GM13976 (cell line): ENCODE data around the gene THY1.

ENCODE experiments used
- DNase-seq: peaks from one replicate; pipeline ENCODE4 v3.0.0; 2012; ENCODE audit warnings: low spot score
- in situ Hi-C: fragments of 300-500 bp; cut with MboI; formaldehyde crosslinking; loops from one replicate; pipeline ENCODE4 v1.12.0; 2022; ENCODE audit warnings: low sequenced_read_pairs, mixed read lengths, inconsistent platforms; ENCODE audit not compliant: unreplicated experiment
- TF ChIP-seq, protein P1 (sequence below): IDR thresholded peaks from 2 replicates; pipeline ENCODE4 v1.5.1; 2012; ENCODE audit warnings: borderline replicate concordance, mild to moderate bottlenecking; ENCODE audit not compliant: insufficient read depth; ENCODE audit errors: extremely low read depth, missing control alignments, control extremely low read depth

Gene THY1

DNA sequence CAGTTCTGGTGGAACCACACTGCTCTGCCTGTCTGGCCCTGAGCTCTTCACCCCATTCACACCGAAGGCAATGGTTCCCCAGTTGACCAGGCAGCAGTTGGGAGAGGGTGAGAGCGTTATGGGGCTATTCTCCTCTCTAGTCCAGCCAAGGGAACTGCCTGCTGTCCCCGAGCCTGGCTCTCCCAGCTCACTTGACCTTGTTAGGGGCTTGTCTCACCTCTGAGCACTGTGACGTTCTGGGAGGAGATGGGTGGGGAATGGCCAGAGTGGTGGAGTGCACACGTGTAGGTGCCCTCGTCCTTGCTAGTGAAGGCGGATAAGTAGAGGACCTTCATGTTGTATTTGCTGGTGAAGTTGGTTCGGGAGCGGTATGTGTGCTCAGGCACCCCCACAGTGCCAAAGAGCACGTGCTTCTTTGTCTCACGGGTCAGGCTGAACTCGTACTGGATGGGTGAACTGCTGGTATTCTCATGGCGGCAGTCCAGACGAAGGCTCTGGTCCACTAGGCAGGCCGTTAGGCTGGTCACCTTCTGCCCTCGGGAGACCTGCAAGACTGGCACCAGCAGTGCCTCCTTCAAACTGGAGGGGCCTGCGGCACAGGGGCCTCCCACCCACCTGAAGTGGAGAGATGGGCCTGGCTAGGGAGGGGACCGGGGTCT is 3.0 kb downstream of the THY1 start:
- peak; percentile 13 for DNase-seq
- TF ChIP-seq, protein P1, sequence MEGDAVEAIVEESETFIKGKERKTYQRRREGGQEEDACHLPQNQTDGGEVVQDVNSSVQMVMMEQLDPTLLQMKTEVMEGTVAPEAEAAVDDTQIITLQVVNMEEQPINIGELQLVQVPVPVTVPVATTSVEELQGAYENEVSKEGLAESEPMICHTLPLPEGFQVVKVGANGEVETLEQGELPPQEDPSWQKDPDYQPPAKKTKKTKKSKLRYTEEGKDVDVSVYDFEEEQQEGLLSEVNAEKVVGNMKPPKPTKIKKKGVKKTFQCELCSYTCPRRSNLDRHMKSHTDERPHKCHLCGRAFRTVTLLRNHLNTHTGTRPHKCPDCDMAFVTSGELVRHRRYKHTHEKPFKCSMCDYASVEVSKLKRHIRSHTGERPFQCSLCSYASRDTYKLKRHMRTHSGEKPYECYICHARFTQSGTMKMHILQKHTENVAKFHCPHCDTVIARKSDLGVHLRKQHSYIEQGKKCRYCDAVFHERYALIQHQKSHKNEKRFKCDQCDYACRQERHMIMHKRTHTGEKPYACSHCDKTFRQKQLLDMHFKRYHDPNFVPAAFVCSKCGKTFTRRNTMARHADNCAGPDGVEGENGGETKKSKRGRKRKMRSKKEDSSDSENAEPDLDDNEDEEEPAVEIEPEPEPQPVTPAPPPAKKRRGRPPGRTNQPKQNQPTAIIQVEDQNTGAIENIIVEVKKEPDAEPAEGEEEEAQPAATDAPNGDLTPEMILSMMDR = no peak
- in situ Hi-C loops = no loop called here

DNA sequence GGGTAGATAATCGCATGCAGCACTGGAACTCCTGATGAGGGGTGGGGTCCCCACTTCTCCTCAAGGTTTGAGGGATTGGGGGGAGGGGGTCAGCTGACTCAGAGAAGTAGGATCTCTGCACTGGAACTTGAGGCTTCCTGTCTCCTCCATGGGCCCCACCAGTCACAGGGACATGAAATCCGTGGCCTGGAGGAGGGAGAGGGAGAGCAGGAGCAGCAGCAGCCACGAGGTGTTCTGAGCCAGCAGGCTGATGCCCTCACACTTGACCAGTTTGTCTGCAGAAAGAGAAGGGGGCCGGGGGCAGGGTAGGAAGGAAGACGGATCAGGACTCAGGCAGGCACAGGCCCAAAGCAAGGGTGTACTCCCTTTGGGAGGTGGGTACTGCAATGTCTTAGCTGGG is 3.7 kb downstream of the THY1 start:
- TF ChIP-seq, protein P1 = no peak
- in situ Hi-C loops = no loop called here
- DNase-seq = no peak

DNA sequence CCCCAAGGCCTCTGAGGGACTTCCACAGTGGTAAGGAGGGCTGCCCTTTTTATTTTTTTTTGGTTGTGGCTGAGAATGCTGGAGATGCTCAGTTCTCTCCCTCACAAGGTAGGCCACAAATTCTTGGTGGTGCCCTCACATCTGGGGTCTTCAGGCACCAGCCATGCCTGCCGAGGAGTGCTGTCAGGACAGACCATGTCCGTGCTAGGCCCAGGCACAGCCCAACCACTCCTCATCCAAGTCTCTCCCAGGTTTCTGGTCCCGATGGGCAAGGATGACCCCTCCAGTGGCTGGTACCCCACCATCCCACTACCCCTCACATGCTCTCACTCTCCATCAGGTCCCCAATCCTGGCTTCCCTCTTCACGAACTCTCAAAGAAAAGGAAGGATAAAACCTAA is 4.2 kb downstream of the THY1 start:
- TF ChIP-seq, protein P1 = no peak
- DNase-seq = no peak
- in situ Hi-C loops = no loop called here

DNA sequence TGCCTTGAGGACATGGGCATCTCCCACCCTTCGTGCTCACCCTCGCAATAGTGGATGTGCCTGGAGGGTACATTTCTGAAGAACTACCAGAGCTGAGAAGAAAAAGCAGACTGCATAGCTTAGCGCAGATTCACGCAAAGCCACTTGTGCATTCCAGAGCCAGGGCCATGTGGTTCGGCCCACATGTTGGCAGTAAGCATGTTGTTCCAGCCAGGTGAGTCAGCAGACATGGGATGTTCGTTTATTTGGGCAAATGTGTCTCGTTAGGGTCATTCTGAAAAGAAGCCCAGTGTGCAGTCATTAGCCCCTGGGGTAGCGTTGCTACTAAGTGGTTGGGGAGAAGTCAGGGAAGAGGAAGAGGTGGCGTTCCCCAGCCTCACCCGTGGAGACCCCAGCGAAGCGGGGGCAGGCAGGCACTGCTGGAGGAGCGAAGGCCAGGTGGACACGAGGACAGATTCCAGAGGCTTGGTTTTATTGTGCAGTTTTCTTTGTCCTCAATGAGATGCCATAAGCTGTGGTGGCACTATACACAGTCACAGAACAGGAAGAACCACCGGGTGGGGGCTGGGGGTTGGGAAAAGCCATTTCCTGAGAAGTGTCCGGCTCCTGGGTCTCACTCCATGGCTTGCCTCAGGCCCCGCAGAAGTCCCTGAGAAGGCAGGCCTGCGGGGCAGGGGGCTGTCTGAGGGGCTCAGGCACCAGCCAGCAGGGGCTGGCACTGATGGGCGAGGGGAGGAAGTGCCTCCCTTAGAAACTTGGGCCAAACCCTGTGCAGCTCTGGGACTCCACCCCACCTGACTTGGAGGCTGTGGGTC is 5.0 kb downstream of the THY1 start:
- in situ Hi-C loops = no loop called here
- no peak for DNase-seq
- TF ChIP-seq, protein P1 = no peak

DNA sequence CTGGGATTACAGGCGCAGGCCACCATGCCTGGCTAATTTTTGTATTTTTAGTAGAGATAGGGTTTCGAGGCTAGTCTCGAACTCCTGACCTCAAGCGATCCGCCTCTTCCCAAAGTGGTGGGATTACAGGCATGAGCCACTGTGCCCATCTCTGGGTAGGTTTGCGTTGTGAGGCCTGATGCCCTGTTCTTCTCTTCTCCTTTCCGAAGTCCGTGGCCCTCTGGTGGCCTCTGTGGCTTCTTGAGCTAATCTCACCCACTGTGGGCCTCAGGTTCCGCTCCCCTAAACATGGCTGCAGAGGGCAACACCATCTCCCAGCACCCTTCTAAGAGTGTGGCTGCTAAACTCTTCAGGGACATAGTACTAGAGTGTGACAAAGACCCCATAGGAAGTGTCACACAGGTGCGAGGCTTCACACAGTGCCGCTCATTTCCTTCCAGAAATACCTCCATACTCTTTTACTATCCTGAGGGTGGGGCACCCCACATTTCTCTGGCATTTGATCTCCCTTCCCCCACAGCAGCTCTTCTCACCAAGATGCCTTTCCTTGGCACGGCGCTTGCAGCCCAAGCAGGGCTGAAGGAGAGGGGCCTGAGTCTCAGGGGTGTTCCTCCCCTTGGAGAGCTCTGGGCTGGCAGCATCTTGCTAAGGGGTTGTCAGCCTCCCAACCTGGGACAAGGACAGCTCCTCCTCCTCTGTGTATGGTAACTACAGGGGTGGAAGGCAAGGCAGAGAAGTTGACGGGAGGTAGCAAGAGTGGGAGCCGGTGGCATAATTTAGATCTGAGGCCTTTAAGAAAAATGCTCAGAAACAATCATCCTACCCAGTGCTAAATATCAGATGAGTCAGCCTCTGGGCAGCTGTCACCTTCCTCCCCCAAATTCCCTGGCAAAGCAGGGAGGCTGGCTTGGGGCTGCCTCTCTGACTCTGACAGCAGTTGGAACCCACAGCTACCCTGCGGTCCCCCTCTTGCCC is 6.1 kb downstream of the THY1 start:
- TF ChIP-seq, protein P1 = no peak
- in situ Hi-C loops = no loop called here
- no peak for DNase-seq

DNA sequence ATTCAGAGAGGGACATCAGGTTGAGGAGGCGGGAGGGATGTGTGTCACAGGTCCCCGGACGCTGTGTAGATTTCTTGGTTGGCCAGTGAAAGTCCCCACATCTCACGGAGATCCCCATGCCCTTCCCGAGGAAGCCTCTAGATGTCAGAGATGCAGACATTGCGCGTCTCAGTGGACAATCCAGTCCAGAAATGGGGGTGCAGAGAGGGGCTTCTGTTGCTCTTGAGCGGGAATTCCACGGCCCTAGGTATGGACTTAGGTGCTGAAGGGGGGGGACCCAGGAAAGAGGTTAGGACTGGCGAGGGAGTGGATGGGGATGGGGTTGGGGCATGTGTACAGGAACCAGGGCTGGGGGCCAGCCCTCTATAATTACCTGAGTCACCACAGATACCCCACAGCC is 7.0 kb downstream of the THY1 start:
- DNase-seq = no peak
- TF ChIP-seq, protein P1 = no peak
- in situ Hi-C loops = no loop called here
